Measurements from ENCODE around the gene SS18. TPM values are rescaled to one million over a fixed set of nuclear protein-coding genes. Genes with fewer than 3 reads are reported as not detected.
A peak's percentile ranks its signal among the peaks of the same experiment; 100 is the strongest.

Gene SS18
- total and polyA plus RNA-seq, 9 donors: 34.6 to 52.3 (median 38.4) TPM

DNA sequence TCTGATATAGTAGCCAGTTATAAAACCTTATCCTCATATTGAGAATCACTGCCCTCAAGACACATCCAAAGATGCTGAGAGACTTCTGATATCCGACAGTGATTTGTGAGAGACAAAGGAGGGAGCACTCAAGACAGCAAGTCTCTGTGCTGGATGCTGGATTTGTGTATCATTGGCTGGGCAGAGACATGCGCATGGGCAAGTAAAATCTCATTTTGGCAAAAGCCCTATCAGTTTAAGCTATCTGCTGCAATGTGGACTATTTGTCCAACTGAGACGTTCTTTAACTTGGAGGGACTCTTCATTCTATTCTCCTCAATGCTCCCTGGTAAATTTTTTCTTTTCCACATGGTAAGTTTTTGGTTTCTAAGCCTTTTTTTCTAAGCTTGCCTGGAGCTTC, 107.5 kb downstream of the SS18 start:
- no peak overlapping the region for H3K4me3 ChIP-seq (ENCODE audit: low read length)
- WGBS (ENCODE audit: insufficient coverage): 100% methylated on average over 1 of the region's 3 CpGs
- H3K27me3 ChIP-seq (ENCODE audit: control insufficient read depth, insufficient read depth, low read length): no peaks in the 10 kb centered on the region
- DNase-seq: no peak
- no peaks in the 10 kb centered on the region for H3K36me3 ChIP-seq (ENCODE audit: control insufficient read depth, insufficient read depth, low read length)
- H3K27ac ChIP-seq (ENCODE audit: low read length): no peak overlapping the region
- H3K9me3 ChIP-seq (replicated peaks; ENCODE audit: control insufficient read depth, low read depth, low read length): no peaks in the 10 kb centered on the region
- H3K4me1 ChIP-seq (ENCODE audit: control insufficient read depth, insufficient read depth, low read length): no peaks in the 10 kb centered on the region

DNA sequence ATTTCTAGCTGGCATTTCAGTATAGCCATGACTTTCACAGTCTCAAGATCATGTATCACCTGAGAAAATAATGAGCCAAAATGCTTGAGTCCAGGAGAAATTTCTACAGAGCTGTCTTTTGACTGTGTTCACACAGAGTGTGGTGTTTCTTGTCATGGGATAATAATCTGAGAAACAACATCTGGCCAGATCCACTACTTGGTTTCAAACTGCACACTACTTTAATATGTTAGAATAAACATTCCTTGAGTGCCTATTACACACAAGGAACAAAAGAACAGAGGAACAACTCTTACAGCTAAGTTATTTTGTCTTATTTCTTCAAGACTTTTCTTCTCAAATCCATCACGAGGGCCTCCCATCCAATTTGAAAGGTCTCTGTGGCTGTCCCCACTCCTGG, 108.3 kb downstream of the SS18 start:
- DNase-seq: no peak
- Histone ChIP-seq H3K9me3 (replicated peaks; ENCODE audit: control insufficient read depth, low read depth, low read length) (no peaks in the 10 kb centered on the region), H3K4me3 (ENCODE audit: low read length) (no peak overlapping the region), H3K27ac (ENCODE audit: low read length) (no peak overlapping the region), H3K36me3 (ENCODE audit: control insufficient read depth, insufficient read depth, low read length) (no peaks in the 10 kb centered on the region), H3K27me3 (ENCODE audit: control insufficient read depth, insufficient read depth, low read length) (no peaks in the 10 kb centered on the region), H3K4me1 (ENCODE audit: control insufficient read depth, insufficient read depth, low read length) (no peaks in the 10 kb centered on the region)
- WGBS (ENCODE audit: insufficient coverage): 42% methylated on average over 1 of the region's 1 CpG

DNA sequence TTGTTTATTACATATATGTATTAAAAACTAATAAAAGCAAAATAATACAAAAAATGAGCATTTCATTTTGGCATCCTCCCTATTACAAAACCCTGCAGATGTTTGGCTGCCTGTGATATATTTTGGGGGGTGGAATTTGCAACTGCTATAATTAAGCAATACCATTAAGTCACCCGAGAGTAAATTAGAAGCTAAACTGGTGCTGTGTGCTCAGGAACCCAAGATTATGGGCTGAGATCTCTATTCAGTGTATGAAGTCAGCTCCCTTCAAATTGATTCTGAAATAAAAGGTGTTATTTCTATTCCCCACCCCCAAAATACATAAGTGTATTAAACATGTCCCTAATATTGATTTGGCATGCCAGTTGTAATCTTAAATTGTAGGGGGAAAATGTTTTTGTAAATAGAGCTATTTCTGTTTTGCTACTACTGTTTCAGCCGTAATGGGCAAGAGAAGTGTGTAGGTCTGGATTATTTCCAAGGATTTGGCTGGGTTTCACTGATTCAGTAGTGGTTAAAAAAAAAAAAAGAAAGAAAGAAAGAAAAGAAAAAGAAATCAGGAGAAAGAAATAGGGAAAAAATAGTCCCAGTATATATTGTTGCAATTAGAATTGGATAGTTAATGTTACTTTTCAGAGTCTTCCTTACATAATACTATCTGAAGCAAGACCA, 110.9 kb downstream of the SS18 start:
- no peak overlapping the region for H3K27ac ChIP-seq (ENCODE audit: low read length)
- H3K27me3 ChIP-seq (ENCODE audit: control insufficient read depth, insufficient read depth, low read length): no peaks in the 10 kb centered on the region
- peak; percentile 59 for DNase-seq
- H3K9me3 ChIP-seq (replicated peaks; ENCODE audit: control insufficient read depth, low read depth, low read length): no peaks in the 10 kb centered on the region
- no peaks in the 10 kb centered on the region for H3K36me3 ChIP-seq (ENCODE audit: control insufficient read depth, insufficient read depth, low read length)
- no peak overlapping the region for H3K4me3 ChIP-seq (ENCODE audit: low read length)
- no peaks in the 10 kb centered on the region for H3K4me1 ChIP-seq (ENCODE audit: control insufficient read depth, insufficient read depth, low read length)
- WGBS (ENCODE audit: insufficient coverage): 38% methylated on average over 1 of the region's 2 CpGs

DNA sequence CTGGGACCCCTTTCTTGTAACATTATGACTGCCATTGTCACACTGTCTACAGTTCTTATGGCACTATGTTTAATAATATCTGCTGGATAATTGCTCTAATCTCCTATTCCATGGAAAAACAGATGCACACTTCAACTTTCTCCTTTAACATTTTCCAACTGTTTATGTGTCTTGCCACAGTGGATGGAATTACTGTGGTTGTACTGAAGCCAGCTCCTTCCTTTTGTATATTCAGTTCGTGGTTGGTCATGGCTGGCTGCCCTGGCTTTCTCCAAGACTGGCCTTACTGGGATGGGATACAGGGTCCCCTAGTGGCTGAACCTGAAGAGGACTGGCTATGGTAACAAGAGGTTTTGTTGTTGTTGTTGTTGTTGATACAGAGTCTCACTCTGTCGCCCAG, 113.9 kb downstream of the SS18 start:
- peak overlapping the region; percentile 22 for H3K27ac ChIP-seq (ENCODE audit: low read length)

DNA sequence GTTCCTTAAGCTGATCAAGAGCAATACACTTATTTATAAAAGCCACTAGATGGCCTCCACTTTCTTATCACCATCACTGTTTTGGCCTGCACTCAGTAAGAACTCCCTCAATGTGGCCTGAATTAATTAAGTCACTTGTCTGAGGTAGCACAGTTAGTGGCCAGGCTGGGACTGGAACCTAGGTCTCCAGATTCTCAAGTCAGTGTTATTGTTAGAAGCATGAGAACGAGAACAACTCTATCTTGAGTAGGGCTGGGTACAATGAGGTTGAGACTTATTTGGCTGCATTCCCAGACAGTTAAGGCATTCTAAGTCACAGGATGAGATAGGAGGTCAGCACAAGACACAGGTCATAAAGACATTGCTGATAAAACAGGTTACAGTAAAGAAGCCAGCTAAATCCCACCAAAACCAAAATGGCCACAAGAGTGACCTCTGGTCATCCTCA, 115.8 kb downstream of the SS18 start:
- Histone ChIP-seq H3K27me3 (ENCODE audit: control insufficient read depth, insufficient read depth, low read length) (no peaks in the 10 kb centered on the region), H3K36me3 (ENCODE audit: control insufficient read depth, insufficient read depth, low read length) (no peaks in the 10 kb centered on the region), H3K4me1 (ENCODE audit: control insufficient read depth, insufficient read depth, low read length) (no peaks in the 10 kb centered on the region), H3K9me3 (replicated peaks; ENCODE audit: control insufficient read depth, low read depth, low read length) (no peaks in the 10 kb centered on the region), H3K27ac (ENCODE audit: low read length) (no peak overlapping the region), H3K4me3 (ENCODE audit: low read length) (no peak overlapping the region)
- 50% methylated on average over 1 of the region's 1 CpG for WGBS (ENCODE audit: insufficient coverage)
- DNase-seq: no peak

More for the DNA sequence above, 113.9 kb downstream of the SS18 start:
- no peak overlapping the region for H3K4me3 ChIP-seq (ENCODE audit: low read length)
- H3K9me3 ChIP-seq (replicated peaks; ENCODE audit: control insufficient read depth, low read depth, low read length): no peaks in the 10 kb centered on the region
- 80% methylated on average over 1 of the region's 2 CpGs for WGBS (ENCODE audit: insufficient coverage)
- H3K4me1 ChIP-seq (ENCODE audit: control insufficient read depth, insufficient read depth, low read length): no peaks in the 10 kb centered on the region
- H3K36me3 ChIP-seq (ENCODE audit: control insufficient read depth, insufficient read depth, low read length): no peaks in the 10 kb centered on the region
- DNase-seq: peak; percentile 71
- no peaks in the 10 kb centered on the region for H3K27me3 ChIP-seq (ENCODE audit: control insufficient read depth, insufficient read depth, low read length)

Other genes with a start within 250 kb of the SS18 start
- not detected for gene PSMA8, start 43.3 kb upstream of the SS18 start, total RNA-seq
- under 1 TPM in 3 of 8 donors, not detected in 5; 0.10 to 0.16 (median 0.15) TPM for gene PSMA8, start 43.3 kb upstream of the SS18 start, polyA plus RNA-seq (ENCODE audit: insufficient read depth in 1 of 8, insufficient read length in 8 of 8, low replicate concordance in 1 of 8)
- gene TAF4B, start 135.8 kb upstream of the SS18 start, total RNA-seq: 2.8 TPM
- gene TAF4B, start 135.8 kb upstream of the SS18 start, polyA plus RNA-seq (ENCODE audit: insufficient read depth in 1 of 8, insufficient read length in 8 of 8, low replicate concordance in 1 of 8): 1 to 10 TPM; 1.9 to 2.9 (median 2.2) TPM

Measured in muscle of leg (tissue), 11 donors.